ENCODE data around the gene NUP98.
"Not testable (repeated sequence)": the region's sequence is repeated elsewhere in the genome, so short reads cannot be mapped to it uniquely, and the experiment has no call there.

Gene NUP98

DNA sequence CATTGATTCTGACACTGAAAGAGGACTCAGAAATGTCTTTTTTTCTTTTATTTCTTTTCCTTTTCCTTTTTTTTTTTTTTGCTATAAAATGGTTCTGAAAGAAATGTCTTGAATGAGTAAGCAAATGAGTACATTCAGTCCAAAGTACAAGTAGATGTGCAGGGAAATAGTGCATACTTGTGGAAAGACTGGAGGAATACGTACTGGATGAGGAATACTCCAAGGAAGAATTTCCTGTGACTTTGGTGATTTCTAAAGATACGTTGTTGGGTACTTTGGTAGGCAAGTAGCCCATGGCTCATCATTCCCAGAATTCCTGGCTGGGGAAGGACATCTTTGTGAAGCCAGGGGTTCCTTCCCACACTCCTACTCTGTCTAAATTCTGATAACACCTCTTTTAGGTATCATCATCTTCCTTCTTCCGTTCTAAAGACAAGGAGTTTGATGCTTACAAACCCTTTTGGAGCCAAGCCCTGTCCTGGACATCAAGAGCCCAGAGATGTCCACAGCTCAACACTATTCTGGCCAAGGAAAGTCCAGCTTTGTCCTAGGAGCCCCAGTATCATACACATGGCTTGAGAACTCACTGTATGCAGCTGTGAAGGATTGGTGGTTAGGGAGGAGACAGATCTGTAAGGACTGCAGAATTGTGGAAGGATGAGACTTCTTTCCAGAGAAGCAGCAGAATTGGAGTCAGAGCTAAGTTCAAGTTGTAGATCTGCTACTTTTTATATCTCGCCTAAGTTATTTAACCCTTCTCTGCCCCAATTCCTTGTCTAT, 4.8 kb upstream of the NUP98 start:
- no peak for DNase-seq (ENCODE audit: low read depth in 1 of 2, low spot score in 1 of 2)

DNA sequence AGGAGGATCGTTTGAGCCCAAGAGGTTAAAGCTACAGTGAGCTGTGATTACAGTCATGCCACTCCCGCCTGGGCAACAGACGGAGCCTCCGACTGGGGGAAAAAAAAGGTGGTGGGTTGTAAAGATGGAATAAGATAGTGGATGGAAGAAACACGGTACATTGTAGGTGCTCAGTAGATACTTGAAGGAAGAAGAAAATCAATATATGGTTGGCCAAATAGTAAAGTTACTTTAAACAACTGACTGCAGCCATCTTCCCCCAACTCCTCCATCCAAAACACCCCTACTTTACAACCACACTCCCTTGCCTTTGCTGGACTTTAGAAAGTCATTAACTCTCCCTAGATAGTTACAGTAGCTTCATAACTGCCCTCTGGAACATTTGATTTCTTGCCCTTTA, 2.5 kb upstream of the NUP98 start:
- DNase-seq (ENCODE audit: low read depth in 1 of 2, low spot score in 1 of 2), result no peak

DNA sequence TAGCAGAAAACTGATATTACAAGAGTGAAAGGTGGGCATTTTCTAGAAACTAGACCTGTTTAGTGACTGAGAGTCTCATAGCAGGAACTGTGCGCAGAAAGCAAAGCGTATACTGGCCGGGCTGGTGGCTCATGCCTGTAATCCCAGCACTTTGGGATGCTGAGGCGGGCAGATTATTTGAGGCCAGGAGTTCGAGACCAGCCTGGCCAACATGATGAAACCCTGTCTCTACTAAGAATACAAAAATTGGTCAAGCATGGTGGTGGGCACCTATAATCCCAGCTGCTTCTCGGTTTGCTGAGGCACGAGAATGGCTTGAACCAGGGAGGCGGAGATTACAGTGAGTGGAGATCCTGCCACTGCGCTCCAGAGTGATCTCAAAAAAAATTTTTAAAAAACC, 1.8 kb upstream of the NUP98 start:
- DNase-seq (ENCODE audit: low read depth in 1 of 2, low spot score in 1 of 2), result no peak

DNA sequence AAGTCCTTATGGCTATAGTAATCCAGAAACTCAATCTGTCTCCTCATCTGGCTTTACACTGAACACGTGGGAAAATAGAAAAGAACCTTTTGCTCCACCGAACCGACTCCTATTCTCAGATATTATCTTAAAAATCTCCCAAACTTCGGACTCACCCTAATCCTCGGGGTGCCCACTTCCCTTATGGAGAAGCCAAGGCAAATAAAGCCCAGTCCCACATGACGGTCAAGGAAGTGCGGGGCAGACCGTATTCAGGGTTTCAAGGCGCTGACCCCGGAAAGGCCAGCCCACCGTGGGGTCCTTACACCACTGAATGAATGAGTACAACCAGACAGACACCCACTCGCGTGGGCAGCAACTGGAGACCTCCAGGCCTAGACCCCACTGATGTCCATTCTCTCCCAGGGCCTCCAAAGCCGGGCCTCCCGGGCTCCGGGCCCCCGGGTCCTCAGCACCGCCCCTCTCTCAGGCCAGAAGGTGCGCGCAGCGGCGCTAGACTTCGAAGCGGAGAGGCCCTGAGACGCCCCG, 489 bp downstream of the NUP98 start:
- DNase-seq (ENCODE audit: low read depth in 1 of 2, low spot score in 1 of 2), result no peak

DNA sequence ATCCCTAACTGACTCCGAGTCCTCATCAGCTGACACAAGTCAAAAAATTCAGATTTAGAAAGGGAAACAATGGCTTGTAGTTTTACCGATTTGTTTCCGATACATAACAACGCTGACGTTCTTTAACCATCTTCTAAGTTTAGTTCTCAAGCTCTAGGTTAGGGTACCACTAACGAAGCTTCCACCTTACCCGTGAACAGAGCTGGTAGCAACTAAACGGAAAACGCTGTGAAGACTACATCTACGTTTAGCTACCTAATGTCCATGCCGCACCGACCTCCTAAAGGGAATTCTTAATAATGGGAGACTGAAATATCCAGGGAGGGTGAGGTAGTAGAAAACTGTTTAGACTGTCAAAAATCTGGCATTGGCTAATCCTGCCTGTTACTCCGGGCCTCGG, 1.0 kb downstream of the NUP98 start:
- no peak for DNase-seq (ENCODE audit: low read depth in 1 of 2, low spot score in 1 of 2)

DNA sequence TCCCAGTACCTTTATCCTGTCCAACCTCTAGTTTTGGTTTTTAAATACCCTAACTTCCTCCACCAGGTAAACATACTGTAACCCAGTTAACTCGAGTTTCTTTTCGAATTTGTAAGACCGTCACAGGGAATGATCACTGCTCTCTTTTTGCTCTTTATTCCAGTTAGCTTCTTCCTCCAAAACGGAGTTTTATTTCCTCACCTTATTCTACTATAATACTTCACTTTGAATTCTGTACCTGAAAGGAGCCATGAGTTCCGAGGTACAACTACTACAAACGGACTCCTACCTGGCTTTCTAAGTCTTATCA, 1.4 kb downstream of the NUP98 start:
- DNase-seq (ENCODE audit: low read depth in 1 of 2, low spot score in 1 of 2), result no peak

DNA sequence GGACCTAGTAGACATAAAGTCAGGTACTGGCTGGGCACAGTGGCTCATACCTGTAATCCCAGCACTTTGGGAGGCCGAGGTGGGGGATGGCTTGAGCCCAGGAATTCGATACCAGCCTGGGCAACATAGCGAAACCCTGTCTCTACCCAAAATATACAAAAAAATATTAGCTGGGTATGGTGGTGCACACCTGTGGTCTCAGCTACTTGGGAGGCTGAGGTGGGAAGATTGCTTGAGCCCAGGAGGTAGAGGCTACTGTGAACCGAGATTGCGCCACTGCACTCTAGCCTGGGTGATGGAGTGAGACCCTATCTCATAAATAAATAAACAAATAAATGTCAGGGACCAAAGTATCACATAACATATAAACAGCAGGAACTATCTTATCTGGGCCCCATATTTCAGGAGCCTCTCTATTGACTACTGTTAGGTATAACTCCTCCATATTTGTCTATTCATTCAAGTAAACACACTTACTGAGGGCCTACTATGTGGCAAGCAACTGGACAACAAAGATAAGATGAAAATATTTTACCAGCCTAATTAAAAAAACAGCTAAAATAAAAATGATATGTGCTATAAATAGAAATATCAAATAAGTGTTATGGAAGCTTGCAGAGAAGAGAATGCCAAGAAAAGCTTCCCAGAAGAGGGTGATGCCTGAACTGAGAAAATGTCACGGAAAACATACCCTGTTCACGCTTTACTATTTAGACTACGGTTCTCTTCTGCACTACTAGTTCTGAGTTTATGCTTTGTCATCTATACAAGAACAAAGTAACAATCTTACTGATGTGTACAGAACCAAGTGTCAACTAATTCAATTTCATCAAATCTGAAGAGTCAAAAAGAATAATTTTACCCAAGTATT, 2.0 kb downstream of the NUP98 start:
- no peak for DNase-seq (ENCODE audit: low read depth in 1 of 2, low spot score in 1 of 2)

DNA sequence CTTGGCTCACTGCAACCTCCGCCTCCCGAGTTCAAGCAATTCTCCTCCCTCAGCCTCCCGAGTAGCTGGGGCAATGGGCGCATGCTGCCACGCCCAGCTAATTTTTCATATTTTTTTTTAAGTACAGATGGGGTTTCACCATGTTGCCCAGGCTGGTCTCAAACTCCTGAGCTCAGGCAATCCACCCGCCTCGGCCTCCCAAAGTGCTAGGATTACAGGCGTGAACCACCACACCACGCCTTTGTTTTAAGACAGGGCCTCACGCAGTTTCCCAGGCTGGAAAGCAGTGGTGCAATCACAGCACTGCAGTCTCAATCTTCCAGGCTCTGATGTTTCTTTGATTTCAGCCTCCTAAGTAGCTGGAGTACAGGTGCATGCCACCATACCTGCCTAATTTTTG, 3.0 kb downstream of the NUP98 start:
- not testable (repeated sequence) for DNase-seq (ENCODE audit: low read depth in 1 of 2, low spot score in 1 of 2)

DNA sequence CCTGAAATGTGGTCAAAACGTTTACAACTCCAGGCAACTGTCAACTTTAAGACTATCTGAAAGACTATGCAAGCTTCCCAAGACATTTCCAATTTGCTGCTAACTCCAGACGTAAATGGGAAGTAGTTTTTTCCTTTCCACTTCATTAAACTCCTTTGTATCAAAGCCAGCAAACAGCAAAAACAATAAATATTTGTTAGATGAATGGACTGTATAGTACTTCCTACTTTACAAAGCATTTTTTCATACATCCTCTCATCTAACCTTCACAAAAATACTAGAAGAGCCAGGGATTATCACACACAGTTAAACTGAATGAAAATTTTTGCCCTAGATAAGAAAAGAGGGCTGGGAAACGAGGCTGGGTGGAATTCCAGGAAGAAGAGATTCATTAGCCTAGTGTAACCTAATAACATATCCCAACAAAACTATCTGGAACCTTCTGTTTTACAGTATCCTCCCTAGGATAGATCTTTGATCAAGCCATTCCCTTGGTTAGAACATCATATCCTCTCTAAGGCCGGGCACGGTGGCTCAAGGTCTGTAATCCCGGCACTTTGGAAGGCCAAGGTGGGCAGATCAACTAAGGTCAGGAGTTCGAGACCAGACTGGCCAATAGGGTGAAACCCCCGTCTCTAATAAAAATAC, 10.4 kb downstream of the NUP98 start:
- DNase-seq (ENCODE audit: low read depth in 1 of 2, low spot score in 1 of 2), result no peak

DNA sequence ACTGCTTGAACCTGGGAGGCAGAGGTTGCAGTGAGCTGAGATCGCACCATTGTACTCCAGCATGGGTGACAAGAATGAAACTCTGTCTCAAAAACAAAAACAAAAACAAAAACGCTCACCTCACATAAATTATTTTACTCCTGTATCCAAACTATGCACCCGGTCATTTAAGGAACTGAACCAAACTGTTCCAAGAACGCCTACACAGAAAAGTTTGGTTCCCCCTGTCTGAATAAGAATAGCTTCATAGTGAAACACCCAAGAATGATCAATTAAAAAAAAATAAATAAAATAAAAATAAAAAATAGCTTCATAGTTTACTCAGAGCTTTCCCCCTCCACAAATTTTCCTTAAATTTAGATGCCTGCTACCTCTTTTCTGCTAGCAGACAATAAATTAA, 13.7 kb downstream of the NUP98 start:
- DNase-seq (ENCODE audit: low read depth in 1 of 2, low spot score in 1 of 2), result no peak

DNA sequence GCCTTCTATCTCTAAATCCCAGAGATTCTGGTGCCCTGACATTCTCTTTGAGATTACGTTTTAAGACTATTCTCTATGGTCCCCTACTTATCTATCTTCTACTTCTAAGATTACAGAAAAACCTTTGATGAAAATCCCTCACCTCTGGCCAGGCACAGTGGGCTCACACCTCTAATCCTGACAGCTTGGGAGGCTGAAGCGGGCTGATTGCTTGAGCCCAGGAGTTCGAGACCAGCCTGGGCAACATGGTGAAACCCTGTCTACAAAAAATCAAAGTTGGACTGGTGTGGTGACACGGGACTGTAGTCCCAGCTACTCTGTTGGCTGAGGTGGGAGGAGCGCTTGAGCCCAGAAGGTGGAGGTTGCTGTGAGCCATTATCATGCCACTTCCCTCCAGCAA, 14.4 kb downstream of the NUP98 start:
- DNase-seq (ENCODE audit: low read depth in 1 of 2, low spot score in 1 of 2), result no peak

DNA sequence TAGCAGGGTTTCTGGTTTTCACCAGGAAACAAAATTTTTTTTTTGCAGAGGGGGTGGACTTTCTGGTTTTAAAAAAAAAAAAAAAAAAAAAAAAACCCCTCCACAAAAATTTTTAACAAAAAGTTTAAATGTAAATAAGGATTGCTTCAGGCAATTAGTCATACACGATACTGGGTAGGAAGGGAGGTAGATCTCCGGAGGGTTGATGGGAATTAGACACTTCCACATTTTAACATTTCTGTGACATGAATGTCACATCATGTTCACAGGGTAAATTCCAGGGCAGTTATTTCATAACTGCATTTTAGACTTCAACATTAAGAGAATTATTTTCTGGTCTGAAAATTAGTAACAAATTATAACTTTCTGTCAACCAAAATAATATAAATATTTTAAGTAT, 15.9 kb downstream of the NUP98 start:
- DNase-seq (ENCODE audit: low read depth in 1 of 2, low spot score in 1 of 2), result no peak

DNA sequence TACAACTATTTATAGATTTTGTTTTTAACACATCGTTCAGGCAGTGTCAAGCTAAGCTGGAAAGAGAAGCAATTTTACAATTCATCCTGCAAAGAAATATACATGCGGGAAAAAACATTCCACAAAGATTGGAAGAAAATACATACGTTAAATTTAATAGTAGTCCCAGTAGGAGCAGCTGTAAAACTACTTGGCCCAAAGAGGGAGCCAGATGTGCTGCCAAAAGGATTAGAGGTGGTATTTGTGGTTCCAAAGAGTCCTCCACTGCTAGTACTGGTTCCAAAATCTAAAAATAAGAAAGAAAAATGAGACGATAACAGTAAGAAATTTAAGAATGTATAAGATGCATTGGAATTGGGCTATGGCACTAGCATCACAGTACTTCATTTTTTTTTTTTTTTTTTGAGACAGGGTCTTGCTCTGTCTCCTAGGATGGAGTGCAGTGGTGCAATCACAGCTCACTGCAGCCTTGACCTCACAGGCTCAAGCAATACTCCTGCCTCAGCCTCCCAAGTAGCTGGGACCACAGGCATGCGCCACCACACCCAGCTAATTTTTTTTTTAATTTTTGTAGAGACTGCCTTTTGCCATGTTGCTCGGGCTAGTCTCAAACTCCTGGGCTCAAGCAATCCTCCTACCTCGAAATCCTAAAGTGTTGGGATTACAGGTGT, 21.5 kb downstream of the NUP98 start:
- no peak for DNase-seq (ENCODE audit: low read depth in 1 of 2, low spot score in 1 of 2)

DNA sequence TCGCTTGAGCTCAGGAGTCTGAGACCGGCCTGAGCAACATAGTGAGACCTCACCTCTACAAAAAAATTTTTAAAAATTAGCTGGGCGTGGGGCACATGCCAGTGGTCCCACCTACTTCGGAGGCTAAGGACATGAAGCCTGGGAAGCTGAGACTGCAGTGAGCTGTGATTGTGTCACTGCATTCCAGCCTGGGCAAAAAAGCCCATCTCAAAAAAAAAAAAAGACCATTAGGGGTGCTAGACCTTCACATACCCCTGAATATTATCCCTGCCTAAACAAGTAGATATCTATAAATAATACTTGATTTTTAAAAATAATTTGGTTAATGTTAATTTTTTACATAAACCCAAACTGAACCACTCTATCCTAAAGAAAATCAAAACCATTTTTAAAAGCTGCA, 24.2 kb downstream of the NUP98 start:
- DNase-seq (ENCODE audit: low read depth in 1 of 2, low spot score in 1 of 2), result no peak

DNA sequence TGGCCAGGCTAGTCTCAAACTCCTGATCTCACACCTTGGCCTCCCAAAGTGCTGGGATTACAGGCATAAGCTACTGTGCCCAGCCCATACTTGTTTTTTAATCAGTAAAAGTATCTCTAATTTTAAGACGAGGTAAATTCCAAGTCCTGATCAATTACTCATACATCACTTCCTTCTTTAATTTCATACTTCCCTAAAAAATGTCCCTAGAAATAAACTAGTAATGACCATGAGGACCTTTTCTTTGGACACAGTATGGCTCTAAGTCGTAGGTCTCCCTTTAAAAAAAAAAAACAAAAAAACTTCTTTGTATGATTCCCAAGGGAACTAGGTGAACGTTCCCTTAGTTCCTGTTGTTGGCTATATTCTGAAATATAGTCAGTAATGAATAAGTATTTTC, 29.8 kb downstream of the NUP98 start:
- DNase-seq (ENCODE audit: low read depth in 1 of 2, low spot score in 1 of 2), result no peak

DNA sequence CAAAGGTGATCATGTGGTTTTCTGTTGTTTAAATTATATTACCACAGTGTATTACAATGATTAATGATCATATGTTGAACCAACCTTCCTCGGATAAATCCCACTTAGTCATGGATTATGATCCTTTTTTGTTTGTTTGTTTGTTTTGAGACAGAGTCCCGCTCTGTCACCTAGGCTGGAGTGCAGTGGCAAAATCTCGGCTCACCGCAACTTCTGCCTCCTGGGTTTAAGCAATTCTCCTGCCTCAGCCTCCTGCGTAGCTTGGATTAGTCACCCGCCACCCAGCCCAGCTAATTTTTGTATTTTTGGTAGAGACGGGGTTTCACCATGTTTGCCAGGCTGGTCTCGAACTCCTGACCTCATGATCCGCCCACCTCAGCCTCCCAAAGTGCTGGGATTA, 30.5 kb downstream of the NUP98 start:
- not testable (repeated sequence) for DNase-seq (ENCODE audit: low read depth in 1 of 2, low spot score in 1 of 2)

DNA sequence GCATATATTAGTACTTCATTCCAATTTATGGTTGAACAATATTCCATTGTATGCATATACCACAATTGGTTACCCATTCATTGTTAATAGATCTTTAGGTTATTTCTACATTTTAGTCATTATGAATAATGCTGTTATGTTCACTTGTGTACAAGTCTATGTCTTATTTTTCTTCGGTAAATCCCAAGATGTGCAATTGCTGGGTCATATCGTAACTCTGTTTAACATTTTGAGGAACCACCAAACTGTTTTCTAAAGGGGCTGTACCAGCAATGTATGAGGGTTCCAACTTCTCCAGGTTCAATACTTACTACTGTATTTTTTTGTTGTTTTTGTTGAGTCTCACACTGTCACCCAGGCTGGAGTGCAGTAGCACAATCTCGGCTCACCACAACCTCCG, 33.1 kb downstream of the NUP98 start:
- no peak for DNase-seq (ENCODE audit: low read depth in 1 of 2, low spot score in 1 of 2)

DNA sequence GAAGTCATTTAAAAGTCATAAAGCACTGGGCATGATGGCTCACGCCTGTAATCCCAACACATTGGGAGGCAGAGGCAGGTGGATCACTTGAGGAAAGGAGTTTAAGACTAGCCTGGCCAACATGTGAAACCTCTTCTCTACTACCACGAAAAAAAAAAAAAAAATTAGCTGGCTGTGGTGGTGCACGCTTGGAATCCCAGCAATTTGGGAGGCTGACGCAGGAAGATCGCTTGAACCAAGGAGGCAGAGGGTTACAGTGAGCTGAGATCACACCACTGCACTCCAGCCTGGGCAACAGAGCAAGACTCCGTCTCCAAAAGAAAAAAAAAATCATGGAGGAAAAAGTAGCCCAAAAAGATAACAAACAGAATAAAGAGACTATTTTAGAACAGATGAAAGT, 42.2 kb downstream of the NUP98 start:
- DNase-seq (ENCODE audit: low read depth in 1 of 2, low spot score in 1 of 2), result no peak

DNA sequence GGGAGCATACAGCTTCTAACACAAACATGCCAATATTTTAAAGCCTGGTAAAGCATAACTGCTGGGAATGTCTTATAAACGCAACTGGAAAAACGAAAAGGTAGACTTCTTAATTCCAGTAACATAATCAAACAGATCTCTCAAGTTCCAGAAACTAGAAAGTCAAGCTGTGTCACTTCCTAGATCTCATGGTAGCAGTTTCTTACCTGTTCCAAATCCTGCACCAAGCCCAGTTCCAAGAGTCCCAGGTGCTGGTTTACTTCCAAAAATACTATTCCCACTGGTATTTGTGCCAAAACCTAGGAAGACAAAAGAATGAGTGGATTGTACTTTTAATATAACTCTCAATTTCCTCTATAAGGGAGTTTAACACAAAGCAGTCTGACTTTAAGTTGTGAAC, 44.2 kb downstream of the NUP98 start:
- no peak for DNase-seq (ENCODE audit: low read depth in 1 of 2, low spot score in 1 of 2)

DNA sequence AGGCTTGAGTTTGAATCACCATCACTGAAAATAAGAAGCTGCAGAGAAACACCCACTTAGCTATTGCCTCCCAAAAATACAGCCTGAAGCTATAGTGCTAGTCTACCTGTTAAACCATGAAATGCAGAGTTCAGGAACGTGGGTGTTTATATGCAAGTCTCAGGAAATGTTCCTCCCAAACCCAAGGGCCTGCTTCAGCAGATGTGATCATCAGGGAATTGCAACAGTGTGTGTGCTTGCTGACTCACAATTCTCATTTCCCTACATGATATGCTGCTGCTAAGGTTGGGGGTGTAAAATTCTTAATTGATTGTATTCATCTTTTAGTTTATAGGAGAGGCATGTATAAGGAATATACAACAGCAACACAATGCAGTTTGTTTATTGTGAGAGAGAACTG, 49.6 kb downstream of the NUP98 start:
- DNase-seq (ENCODE audit: low read depth in 1 of 2, low spot score in 1 of 2), result no peak

DNA sequence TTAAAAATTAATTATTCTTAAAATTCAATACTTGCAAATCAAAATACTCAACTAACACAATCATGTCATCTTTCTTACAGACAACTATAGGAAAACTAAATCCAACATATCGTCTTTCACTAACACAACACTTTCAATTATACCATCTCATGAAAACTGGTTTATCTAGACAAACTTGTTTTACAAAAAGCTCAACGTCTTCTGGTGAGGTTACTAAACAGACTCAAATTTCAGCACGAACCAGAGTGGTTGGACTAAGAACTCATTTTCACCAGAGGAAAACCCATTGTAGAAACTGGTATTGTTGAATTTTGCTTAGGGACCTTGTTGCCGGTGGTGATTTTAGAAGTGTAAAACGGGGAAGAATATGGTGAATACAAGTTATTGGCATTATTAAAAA, 52.2 kb downstream of the NUP98 start:
- DNase-seq (ENCODE audit: low read depth in 1 of 2, low spot score in 1 of 2), result no peak

DNA sequence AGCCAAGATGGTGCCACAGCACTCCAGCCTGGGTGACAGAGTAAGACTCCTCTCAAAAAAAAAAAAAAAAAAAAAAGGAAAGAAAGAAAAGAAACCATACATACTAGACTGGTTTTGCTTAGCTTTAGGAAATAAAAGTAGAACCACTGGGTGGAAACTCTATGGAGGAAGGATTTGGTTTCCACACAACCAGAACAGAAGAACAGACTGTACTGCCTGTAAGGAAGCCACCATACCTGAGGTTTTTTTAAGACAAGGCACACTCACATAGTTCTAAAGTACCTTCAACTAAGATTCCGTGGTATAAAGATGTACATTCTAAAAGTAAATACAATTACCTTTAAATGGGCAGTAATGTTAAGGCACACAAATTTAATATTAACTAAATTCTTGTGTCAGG, 58.6 kb downstream of the NUP98 start:
- no peak for DNase-seq (ENCODE audit: low read depth in 1 of 2, low spot score in 1 of 2)
